Fibroblast of lung (primary cell): ENCODE results near the gene PHF21A.

ENCODE experiments used
- CTCF ChIP-seq, 2 donors: IDR thresholded peaks in 1 of 2; conservative IDR thresholded peaks in 1 of 2; 1 replicate in 1 of 2; 2 replicates in 1 of 2; pipeline ENCODE4 v1.5.1; 2011 to 2012; ENCODE audit warnings: low read length in 2 of 2, control low read depth in 1 of 2, inconsistent platforms in 1 of 2, low read depth in 1 of 2, mild to moderate bottlenecking in 1 of 2
- EZH2 ChIP-seq: IDR thresholded peaks from 2 replicates; pipeline ENCODE4 v1.5.1; 2012; ENCODE audit warnings: low read length, control low read depth, mild to moderate bottlenecking; ENCODE audit errors: missing control alignments

GRCh38 chr11:46102843-46103242, 18.4 kb downstream of the PHF21A start:
- TF ChIP-seq EZH2, result no peak
- no peak for TF ChIP-seq CTCF (conservative IDR thresholded peaks at IDR 0.05 in 1 of 2, IDR thresholded peaks at IDR 0.05 in 1 of 2; ENCODE audit: low read depth in 1 of 2, low read length in 2 of 2)
